Epithelial cell of esophagus (primary cell): Measurements from ENCODE around the gene PAK1.
A peak's percentile ranks its signal among the peaks of the same experiment; 100 is the strongest.

ENCODE experiments used
- DNase-seq: peaks from one replicate; pipeline ENCODE4 v3.0.0; 2010; ENCODE audit warnings: low read depth
- H3K4me3 ChIP-seq: 2 replicates; pipeline ENCODE4 v1.5.1; 2011; ENCODE audit warnings: mild to moderate bottlenecking, low read length, control low read depth
- TF ChIP-seq, protein P1 (sequence below): IDR thresholded peaks from 2 replicates; pipeline ENCODE4 v1.5.1; 2011; ENCODE audit warnings: low read depth, mild to moderate bottlenecking, low read length, control low read depth, inconsistent platforms; ENCODE audit not compliant: insufficient read depth; ENCODE audit errors: missing control alignments

Gene PAK1

GRCh38 chr11:77401486-77402217, 72.2 kb downstream of the PAK1 start:
- TF ChIP-seq, protein P1, sequence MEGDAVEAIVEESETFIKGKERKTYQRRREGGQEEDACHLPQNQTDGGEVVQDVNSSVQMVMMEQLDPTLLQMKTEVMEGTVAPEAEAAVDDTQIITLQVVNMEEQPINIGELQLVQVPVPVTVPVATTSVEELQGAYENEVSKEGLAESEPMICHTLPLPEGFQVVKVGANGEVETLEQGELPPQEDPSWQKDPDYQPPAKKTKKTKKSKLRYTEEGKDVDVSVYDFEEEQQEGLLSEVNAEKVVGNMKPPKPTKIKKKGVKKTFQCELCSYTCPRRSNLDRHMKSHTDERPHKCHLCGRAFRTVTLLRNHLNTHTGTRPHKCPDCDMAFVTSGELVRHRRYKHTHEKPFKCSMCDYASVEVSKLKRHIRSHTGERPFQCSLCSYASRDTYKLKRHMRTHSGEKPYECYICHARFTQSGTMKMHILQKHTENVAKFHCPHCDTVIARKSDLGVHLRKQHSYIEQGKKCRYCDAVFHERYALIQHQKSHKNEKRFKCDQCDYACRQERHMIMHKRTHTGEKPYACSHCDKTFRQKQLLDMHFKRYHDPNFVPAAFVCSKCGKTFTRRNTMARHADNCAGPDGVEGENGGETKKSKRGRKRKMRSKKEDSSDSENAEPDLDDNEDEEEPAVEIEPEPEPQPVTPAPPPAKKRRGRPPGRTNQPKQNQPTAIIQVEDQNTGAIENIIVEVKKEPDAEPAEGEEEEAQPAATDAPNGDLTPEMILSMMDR = no peak
- no peak overlapping the region for H3K4me3 ChIP-seq
- DNase-seq = peak; percentile 70

- no peak overlapping the region for H3K4me3 ChIP-seq
- TF ChIP-seq, protein P1 = no peak
- peak; percentile 7 for DNase-seq
Measured at GRCh38 chr11:77400775-77401449, 73.0 kb downstream of the PAK1 start.

DNA sequence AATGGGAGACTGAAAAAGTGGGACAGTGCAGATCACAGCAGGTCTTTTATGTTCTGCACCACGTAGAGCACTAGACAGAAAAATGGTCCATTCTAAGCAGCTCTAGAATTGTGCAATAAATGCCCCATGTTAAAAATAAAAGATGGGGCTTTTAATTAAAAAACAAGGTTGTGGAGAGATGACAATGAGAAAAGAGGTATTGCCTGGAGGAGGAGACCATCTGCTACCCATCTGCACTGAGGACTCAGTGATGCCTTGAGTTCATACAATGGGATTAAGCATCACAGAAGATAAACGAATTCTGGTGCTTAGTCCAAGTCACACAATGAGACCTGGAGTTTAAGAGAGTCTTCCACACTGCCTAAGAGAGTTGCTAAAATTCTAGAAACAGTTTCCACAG, 73.6 kb downstream of the PAK1 start:
- DNase-seq = no peak
- TF ChIP-seq, protein P1 = no peak
- H3K4me3 ChIP-seq = no peak overlapping the region

DNA sequence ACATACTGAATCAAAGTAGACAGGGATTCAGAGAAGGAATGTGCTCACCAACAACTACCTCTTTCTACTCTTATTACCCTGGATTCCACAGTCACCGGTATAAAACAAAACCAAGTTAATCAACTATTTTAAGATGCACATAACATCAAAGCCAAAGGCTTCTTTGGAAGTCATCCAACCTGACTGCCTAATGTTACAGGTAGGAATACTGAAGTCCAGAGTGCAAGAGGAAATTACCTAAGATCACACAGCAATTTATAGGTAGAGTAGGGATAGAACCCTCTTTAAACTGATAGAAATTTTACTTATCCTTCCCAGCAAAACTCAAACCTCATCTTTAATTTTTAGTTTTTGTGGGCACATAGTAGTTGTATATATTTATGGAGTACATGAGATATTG, 76.3 kb downstream of the PAK1 start:
- no peak for DNase-seq
- TF ChIP-seq, protein P1 = no peak

DNA sequence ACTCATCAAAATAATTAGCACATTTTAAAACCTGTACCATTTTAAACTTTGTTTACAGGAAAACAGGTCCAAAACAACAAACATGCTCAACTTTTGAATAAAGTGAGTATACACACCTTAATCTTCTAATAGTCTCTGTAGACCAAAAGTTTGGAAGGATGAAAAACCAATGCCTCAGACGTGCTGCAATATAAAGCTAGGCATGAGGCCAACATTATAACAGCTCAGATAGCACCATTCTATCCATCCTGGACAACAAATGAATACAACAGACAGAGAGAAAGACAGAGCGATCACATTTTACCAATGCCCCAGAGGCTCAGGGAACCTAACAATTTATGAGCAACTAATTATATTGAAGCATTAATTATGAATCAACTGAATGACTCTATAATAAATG, 77.0 kb downstream of the PAK1 start:
- no peak overlapping the region for H3K4me3 ChIP-seq
- no peak for DNase-seq
- TF ChIP-seq, protein P1 = no peak

More for the DNA sequence above, 76.3 kb downstream of the PAK1 start:
- no peak overlapping the region for H3K4me3 ChIP-seq

- DNase-seq = no peak
- TF ChIP-seq, protein P1 = no peak
- no peak overlapping the region for H3K4me3 ChIP-seq
Measured at GRCh38 chr11:77396305-77396704, 77.6 kb downstream of the PAK1 start.
